ENCODE measurements around the gene KMT2C. TPM values are rescaled to one million over a fixed set of nuclear protein-coding genes. Genes with fewer than 3 reads are reported as not detected.
A peak's percentile ranks its signal among the peaks of the same experiment; 100 is the strongest.
"Not testable (repeated sequence)": the region's sequence is repeated elsewhere in the genome, so short reads cannot be mapped to it uniquely, and the experiment has no call there.

The KMT2C gene
- total RNA-seq, 1 donor from 2014 or later, result 99.0 TPM

DNA sequence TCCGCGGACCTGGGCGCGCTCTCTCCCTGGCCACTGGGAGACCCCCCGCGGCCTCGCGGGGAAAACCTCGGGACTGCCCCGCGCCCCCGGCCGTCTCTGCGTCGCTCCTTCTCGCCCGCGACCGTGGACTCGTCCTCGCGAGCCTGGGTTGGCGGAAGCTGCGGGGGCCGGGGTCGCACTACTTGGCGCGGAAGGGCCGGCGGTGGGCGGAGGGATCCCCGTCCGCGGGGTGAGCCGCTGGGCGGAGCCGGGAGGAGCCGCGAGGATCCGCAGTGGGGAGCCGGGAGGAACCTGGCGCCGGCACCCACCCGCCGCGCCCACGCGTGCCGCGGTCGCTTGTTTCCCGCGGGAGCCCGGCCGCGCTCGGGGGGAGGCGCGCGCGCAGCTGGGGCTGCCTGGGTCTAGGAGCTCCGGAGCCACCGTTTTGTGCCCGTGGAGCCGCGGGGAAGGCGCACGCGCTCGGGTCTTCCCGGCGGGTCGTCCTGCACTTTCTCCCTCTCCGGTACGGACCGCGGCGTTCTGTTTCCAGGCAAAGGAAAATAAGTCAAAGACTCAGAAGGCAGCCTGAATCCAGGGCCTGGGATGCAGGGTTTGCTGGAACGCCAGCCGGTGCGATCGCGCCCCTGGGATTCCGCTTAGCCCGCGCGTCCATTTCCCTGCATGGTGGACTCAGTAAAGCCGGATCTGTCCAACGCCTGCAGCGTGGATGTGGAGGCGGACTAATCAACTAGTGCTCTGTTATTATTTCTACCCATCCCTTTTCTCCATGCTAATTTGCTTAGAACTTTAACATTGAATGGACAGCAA is 28.7 kb upstream of the KMT2C start:
- intact Hi-C loops (cut with DNase I), result no loop called here
- Histone ChIP-seq H3K27me3 (no peaks in the 10 kb centered on the region), H3K9me3 (no peaks in the 10 kb centered on the region), H3K27ac (peak overlapping the region; percentile 100), H3K36me3 (no peaks in the 10 kb centered on the region), H3K4me3 (peak overlapping the region; percentile 79), H3K4me1 (peaks cover 23% of the 10 kb centered on the region)
- TF ChIP-seq, protein P1, sequence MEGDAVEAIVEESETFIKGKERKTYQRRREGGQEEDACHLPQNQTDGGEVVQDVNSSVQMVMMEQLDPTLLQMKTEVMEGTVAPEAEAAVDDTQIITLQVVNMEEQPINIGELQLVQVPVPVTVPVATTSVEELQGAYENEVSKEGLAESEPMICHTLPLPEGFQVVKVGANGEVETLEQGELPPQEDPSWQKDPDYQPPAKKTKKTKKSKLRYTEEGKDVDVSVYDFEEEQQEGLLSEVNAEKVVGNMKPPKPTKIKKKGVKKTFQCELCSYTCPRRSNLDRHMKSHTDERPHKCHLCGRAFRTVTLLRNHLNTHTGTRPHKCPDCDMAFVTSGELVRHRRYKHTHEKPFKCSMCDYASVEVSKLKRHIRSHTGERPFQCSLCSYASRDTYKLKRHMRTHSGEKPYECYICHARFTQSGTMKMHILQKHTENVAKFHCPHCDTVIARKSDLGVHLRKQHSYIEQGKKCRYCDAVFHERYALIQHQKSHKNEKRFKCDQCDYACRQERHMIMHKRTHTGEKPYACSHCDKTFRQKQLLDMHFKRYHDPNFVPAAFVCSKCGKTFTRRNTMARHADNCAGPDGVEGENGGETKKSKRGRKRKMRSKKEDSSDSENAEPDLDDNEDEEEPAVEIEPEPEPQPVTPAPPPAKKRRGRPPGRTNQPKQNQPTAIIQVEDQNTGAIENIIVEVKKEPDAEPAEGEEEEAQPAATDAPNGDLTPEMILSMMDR (IDR thresholded peaks at IDR 0.05), result no peak
- DNase-seq, result peak; percentile 94
- ATAC-seq, result peak; percentile 76

DNA sequence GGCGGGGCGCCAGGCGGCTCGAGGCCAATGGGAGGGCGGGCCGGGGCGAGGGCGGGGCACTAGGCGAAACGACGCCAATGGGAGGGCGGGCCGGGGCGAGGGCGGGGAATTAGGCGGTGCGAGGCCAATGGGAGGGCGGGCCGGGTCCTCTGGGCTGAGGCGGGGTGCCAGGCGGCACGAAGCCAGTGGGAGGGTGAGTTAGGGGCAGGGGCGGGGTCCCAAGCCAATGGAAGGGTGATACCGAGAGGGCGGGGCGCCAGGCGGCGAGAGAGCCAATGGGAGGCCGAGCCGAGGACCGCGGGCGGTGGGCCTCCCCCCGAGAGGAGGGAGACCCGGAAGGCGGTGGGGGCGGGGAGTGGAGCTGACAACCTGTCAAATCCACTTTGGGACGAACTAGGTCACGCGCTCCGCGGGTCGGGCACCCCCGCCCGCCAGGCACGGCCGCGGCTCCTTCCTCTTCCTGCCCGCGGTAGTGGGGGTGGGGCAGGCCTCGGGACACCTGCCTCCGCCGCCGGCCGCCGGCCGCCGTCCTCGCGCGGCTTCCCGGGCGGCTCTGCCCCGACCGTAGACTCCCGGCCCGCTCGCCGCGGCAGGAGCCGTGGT is 28.0 kb upstream of the KMT2C start:
- no peaks in the 10 kb centered on the region for H3K9me3 ChIP-seq
- no peaks in the 10 kb centered on the region for H3K36me3 ChIP-seq
- H3K4me3 ChIP-seq, result peak overlapping the region; percentile 79
- TF ChIP-seq, protein P1 (IDR thresholded peaks at IDR 0.05), result no peak
- intact Hi-C loops (cut with DNase I), result no loop called here
- peak; percentile 100 for DNase-seq
- no peaks in the 10 kb centered on the region for H3K27me3 ChIP-seq
- H3K27ac ChIP-seq, result peak overlapping the region; percentile 100
- peak; percentile 96 for ATAC-seq
- peaks cover 23% of the 10 kb centered on the region for H3K4me1 ChIP-seq

DNA sequence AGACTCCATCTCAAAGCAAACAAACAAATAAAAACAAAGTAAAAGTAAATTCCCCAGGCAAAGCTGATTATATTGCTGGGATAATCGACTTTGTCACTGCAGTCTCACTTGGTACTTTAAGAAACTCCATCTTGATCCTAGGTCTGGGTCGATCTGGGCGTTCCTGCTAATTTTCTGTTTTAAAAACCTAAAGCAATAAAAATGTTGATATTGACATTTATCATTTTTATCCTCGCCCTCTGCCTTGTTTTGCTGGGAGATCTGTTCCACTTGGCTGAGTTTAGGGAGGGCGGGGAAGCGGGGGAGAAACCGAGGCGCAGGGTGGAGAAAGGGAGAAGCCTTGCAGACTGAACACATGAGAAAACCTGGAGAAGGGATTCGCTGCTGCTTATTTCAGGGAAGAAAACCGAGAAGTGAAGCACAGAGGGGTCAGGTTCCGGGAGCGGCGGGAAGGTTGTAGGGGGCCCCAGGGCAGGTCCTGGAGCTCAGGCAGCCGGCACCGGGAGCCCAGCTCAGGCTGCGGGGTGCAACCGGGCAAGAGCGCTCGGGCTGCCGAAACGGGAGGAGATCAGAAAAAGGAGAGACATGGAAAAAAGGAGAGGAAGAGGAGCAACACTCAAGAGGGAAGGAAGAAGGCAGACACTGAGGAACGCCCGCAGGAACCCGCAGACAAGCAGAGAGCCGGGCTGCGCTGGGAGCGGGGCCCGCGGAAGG is 27.3 kb upstream of the KMT2C start:
- TF ChIP-seq, protein P1 (IDR thresholded peaks at IDR 0.05), result no peak
- no peak for DNase-seq
- peak overlapping the region; percentile 76 for H3K4me3 ChIP-seq
- H3K9me3 ChIP-seq, result no peaks in the 10 kb centered on the region
- H3K36me3 ChIP-seq, result no peaks in the 10 kb centered on the region
- peaks cover 23% of the 10 kb centered on the region for H3K4me1 ChIP-seq
- peak overlapping the region; percentile 95 for H3K27ac ChIP-seq
- intact Hi-C loops (cut with DNase I), result no loop called here
- peak; percentile 1 for ATAC-seq
- no peaks in the 10 kb centered on the region for H3K27me3 ChIP-seq

DNA sequence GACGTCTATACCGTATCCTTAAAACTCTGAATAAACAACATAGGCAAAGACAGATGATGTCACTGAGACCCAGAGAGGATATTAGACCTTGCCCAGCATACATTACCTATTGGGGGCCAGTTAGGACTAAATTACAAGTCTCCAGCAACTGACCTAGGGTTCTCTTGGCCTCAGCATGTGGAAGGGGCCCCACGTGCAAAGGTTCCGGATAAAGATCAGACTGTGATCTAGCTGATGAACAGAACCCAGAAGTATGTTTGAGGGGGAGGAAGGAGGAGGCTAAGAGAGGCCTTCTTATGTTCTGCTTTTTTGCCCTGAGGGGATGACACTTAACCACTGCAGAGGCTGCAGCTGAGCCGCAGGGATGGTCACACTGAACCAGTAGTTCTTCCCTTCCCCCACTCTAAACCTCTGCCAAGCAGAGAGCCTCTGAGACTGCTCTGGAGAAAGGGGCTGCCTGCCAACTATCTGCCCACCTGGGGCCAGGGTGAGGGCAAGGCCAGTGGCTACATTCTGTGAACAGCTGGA is 24.0 kb upstream of the KMT2C start:
- H3K36me3 ChIP-seq, result no peaks in the 10 kb centered on the region
- DNase-seq (peak; percentile 68), ATAC-seq (peak; percentile 5)
- H3K4me1 ChIP-seq, result peaks cover 16% of the 10 kb centered on the region
- H3K27ac ChIP-seq, result no peak overlapping the region
- TF ChIP-seq, protein P1 (IDR thresholded peaks at IDR 0.05), result no peak
- intact Hi-C loops (cut with DNase I), result no loop called here
- H3K27me3 ChIP-seq, result no peaks in the 10 kb centered on the region
- no peak overlapping the region for H3K4me3 ChIP-seq
- no peaks in the 10 kb centered on the region for H3K9me3 ChIP-seq

DNA sequence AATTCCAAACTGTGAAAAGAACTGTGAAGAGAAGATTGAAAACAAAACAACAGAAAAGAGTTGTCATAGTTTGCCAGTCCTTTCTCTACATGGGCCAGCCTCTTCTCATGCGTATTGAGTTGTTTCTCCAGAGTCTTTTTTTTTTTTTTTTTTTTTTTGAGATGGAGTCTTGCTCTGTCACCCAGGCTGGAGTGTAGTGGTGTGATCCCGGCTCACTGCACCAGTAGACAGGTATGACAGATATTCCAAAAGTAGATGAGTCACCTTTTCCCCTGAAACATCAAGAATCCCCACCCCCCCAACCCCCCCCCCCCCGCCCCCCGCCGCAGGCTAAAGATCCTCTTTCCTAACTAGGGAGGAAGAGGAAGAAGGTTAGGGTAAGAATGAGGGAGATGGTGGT is 15.6 kb upstream of the KMT2C start:
- no peak overlapping the region for H3K27ac ChIP-seq
- H3K4me3 ChIP-seq, result no peak overlapping the region
- no peaks in the 10 kb centered on the region for H3K36me3 ChIP-seq
- no peaks in the 10 kb centered on the region for H3K4me1 ChIP-seq
- intact Hi-C loops (cut with DNase I), result no loop called here
- H3K27me3 ChIP-seq, result no peaks in the 10 kb centered on the region
- ATAC-seq (no peak), DNase-seq (no peak)
- no peaks in the 10 kb centered on the region for H3K9me3 ChIP-seq
- TF ChIP-seq, protein P1 (IDR thresholded peaks at IDR 0.05), result no peak

DNA sequence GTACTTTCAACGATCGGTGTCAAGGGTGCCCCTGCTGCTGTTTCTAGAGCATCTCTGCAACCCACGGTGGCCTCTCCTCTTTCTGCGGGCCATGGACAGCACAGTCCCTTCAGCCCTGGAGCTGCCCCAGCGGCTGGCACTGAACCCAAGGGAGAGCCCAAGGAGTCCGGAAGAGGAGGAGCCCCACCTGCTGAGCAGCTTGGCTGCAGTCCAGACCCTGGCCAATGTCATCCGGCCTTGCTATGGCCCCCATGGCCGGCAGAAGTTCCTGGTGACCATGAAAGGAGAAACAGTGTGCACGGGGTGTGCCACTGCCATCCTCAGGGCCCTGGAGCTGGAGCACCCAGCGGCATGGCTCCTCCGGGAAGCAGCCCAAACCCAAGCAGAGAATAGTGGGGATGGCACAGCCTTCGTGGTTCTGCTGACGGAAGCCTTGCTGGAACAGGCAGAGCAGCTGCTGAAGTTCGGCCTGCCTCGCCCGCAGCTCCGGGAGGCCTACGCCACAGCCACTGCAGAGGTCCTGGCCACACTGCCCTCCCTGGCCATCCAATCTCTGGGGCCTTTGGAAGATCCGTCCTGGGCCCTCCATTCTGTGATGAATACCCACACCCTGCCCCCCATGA is 9.7 kb upstream of the KMT2C start:
- H3K4me3 ChIP-seq; H3K4me1 ChIP-seq; H3K27me3 ChIP-seq; intact Hi-C loops (cut with DNase I); H3K36me3 ChIP-seq; DNase-seq; H3K27ac ChIP-seq; H3K9me3 ChIP-seq: not testable (repeated sequence)
- peak; percentile 28 for ATAC-seq
